NCI-H2196 (cell line): ENCODE measurements around the gene ERC2.

Experiments
- DNase-seq: peaks from one replicate; lab custom pipeline; 2025; ENCODE audit not compliant: unreplicated experiment; lab: John Stamatoyannopoulos, UW

The ERC2 gene

GRCh38 chr3:55576621-55577388 lies 891.5 kb downstream of the ERC2 start:
- no peak for DNase-seq

GRCh38 chr3:55574671-55575070 lies 893.6 kb downstream of the ERC2 start:
- no peak for DNase-seq

- DNase-seq, result no peak
Observed at GRCh38 chr3:55572816-55573215, 895.5 kb downstream of the ERC2 start.

- no peak for DNase-seq
Observed at GRCh38 chr3:55571913-55572312, 896.4 kb downstream of the ERC2 start.

- no peak for DNase-seq
Observed at GRCh38 chr3:55571216-55571813, 897.0 kb downstream of the ERC2 start.

GRCh38 chr3:55570271-55570711 lies 898.0 kb downstream of the ERC2 start:
- no peak for DNase-seq

GRCh38 chr3:55569033-55569599 lies 899.2 kb downstream of the ERC2 start:
- no peak for DNase-seq

- no peak for DNase-seq
Observed at GRCh38 chr3:55567615-55568014, 900.7 kb downstream of the ERC2 start.

GRCh38 chr3:55567121-55567520 lies 901.1 kb downstream of the ERC2 start:
- DNase-seq, result no peak

GRCh38 chr3:55565521-55565920 lies 902.7 kb downstream of the ERC2 start:
- no peak for DNase-seq

GRCh38 chr3:55564726-55565125 lies 903.5 kb downstream of the ERC2 start:
- DNase-seq, result no peak

GRCh38 chr3:55562700-55563099 lies 905.6 kb downstream of the ERC2 start:
- no peak for DNase-seq

- DNase-seq, result no peak
Observed at GRCh38 chr3:55559500-55560423, 908.5 kb downstream of the ERC2 start.

- no peak for DNase-seq
Observed at GRCh38 chr3:55558316-55558715, 910.0 kb downstream of the ERC2 start.

- no peak for DNase-seq
Observed at GRCh38 chr3:55557549-55557948, 910.7 kb downstream of the ERC2 start.

- no peak for DNase-seq
Observed at GRCh38 chr3:55556619-55557537, 911.4 kb downstream of the ERC2 start.

- DNase-seq, result no peak
Observed at GRCh38 chr3:55555873-55556618, 912.2 kb downstream of the ERC2 start.

GRCh38 chr3:55554634-55555425 lies 913.4 kb downstream of the ERC2 start:
- no peak for DNase-seq

GRCh38 chr3:55551644-55552043 lies 916.6 kb downstream of the ERC2 start:
- no peak for DNase-seq
